Immature natural killer cell (primary cell): ENCODE data around the gene PSMB1. TPM values are rescaled to one million over a fixed set of nuclear protein-coding genes. Genes with fewer than 3 reads are reported as not detected.

Experiments used
- polyA plus RNA-seq, 3 donors: library from polyadenylated mRNA; unstranded; fragments of 300-500 nt; fragmentation: Illumina TruSeq; gene quantifications; one replicate each; pipeline ENCODE4 v1.2.3, GENCODE V29; 2021

The PSMB1 gene
- polyA plus RNA-seq, 3 donors from 2014 or later, result 500 to 935 (median 673) TPM

Other genes starting within 250 kb of the PSMB1 start
- 10 to 100 TPM; 17.4 to 43.1 (median 26.2) TPM for gene FAM120B, start 246.5 kb downstream of the PSMB1 start, polyA plus RNA-seq
- gene TBP, start 1.1 kb upstream of the PSMB1 start, polyA plus RNA-seq, result 10 to 100 TPM in 2 of 3 donors, 1 to 10 TPM in 1; 9.4 to 19.8 (median 10.3) TPM
- gene PDCD2, start 31.3 kb upstream of the PSMB1 start, polyA plus RNA-seq, result 100 to 1,000 TPM; 102 to 146 (median 107) TPM